Glomerular visceral epithelial cell (primary cell): Measurements from ENCODE around the gene MAPK8IP1.

Experiments
- DNase-seq: peaks from one replicate; pipeline ENCODE4 v3.0.0-alpha.2; 2016; ENCODE audit errors: extremely low spot score

The MAPK8IP1 gene

GRCh38 chr11:45926536-45927331, 41.3 kb downstream of the MAPK8IP1 start:
- DNase-seq, result no peak

- DNase-seq, result no peak
These were observed 41.9 kb downstream of the MAPK8IP1 start for GRCh38 chr11:45927332-45927683.

GRCh38 chr11:45927684-45928413, 42.4 kb downstream of the MAPK8IP1 start:
- no peak for DNase-seq

DNA sequence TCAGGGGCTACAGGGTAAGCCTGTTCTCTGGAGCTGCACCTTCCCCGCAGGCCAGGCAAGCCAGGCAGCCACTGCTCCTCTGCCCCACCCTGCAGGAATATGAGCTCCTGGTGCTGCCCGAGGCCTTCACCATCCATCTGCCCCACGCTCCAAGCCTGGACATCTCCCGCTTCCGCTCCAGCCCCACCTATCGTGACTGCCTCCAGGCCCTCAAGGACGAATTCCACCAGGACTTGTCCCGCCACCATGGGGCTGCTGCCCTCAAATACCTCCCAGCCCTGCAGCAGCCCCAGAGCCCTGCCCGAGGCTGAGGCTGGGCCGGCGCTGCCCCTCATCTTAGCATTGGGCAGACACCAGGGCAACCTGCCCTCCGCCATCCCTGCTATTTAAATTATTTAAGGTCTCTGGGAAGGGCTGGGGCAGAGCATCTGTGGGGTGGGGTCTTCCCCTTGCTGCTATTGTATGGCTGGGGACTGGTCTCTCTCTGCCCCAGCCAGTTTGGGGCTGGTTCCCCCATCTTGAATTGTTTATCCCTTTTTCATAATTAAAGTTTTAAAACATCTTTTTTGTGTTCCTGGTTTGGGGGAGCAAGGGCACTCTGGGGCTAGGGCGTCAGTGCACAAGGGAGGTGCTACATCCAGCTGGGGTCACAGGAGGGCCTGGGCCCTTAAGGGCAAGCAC, 43.2 kb downstream of the MAPK8IP1 start:
- DNase-seq, result no peak

DNA sequence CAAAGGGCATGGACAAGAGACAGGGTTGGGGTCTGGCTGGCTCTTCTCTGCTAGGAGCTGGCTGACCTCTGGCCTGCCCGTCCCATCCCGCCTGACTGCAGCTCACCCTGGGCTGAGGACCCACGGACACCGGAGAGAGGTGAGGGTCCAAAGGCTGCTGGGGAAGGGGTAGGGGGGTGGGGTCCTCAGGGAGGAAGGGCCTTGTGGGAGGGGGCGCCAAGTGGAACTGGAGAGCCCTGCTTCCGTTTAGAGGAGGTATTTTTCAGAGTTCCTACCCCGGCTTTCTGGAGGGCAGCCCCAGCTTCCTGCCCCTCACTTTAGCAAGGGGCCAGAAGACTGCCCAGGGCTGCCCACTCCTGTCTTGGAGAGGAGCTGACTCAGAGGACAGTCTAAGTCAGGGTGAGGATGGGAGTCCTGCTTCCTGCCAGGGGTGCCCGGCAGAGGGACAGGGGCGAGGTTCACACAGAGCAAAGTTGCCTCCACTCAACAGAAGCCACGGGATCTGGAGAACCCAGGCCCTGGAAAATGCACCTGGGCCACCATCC, 44.1 kb downstream of the MAPK8IP1 start:
- no peak for DNase-seq

DNA sequence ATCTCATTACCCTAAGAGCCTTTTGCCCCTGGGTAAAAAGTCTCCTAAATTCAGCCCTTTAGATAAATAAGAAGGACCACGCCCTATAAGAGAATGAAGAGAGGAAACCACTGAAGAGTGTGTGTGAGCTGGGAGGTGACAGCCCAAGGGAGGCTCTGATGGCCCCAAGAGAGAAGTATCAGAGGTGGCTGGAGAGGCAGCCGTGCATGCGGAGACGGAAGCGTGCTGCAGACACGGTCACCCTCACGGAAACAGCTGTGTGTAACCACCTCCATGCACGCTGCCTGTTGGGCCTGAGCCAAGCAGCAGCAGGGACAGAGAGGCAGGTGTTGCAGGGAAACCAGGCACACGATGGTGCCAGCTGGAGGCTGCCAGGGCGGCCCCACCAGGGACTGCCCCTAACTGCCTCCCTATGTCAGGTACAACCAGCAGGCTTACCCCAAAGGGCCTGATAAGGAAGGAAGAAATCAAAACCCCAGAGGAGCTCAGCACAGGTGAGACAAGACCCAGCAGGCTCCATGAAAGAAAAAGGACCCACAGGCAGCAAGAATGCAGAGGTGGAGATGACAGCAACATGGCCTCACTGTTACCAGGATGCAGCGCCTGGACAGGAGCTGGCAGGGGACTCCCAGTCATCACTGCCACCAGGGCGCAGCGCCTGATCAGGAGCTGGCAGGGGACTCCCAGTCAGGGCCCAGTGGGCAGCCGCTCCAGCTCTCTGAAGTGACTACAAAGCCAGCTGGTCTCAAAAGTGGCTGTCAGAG, 44.8 kb downstream of the MAPK8IP1 start:
- DNase-seq, result no peak

DNA sequence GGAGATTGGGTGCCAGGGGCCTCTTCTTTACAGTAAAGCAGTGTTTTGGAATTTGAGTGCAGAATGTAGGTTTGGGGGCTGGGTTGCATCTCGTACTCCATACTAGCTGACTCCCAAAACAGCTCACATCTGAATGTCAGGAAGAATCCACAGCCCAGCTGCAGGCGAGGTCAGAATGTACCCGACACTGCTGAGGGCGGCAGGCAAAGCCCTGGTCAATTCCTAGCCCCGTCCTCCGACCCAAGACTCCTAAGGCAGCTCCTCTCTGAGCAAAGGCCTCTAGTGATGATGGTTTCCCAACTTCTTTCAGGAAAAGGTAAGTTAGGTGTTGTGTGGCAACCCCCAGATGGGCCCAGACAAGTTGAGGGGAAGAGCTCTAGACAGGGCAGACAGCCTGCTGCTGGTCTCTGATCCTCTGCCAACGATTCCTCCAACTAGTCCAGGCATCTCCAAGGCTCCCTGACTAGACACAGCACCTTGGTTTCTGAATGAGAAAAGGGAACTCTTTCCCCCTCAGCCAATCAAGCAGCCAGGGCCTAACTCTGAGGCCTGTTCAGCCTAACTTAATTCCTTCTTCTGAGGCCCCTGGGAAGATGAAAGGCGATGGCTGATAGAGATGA, 45.6 kb downstream of the MAPK8IP1 start:
- no peak for DNase-seq

GRCh38 chr11:45931739-45932138, 46.3 kb downstream of the MAPK8IP1 start:
- no peak for DNase-seq

DNA sequence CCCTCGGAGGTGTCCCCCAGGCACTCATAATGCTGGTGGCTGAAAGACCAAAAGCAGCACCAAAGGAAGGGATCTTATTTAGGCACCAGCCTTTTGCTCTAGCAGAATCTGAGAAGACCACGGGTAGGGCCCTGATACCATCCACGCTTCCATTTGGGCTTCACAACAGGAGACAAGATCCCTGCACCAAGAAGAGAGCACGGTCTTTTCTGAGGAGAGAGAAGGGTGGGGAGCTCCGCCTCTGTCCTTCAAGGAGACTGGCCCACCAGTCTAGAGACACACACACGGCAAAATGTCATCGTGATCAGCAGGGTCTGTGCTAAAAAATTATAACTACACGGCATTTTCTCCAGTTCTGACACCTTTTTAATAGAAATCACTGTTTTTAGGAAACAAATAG, 46.8 kb downstream of the MAPK8IP1 start:
- DNase-seq, result no peak

DNA sequence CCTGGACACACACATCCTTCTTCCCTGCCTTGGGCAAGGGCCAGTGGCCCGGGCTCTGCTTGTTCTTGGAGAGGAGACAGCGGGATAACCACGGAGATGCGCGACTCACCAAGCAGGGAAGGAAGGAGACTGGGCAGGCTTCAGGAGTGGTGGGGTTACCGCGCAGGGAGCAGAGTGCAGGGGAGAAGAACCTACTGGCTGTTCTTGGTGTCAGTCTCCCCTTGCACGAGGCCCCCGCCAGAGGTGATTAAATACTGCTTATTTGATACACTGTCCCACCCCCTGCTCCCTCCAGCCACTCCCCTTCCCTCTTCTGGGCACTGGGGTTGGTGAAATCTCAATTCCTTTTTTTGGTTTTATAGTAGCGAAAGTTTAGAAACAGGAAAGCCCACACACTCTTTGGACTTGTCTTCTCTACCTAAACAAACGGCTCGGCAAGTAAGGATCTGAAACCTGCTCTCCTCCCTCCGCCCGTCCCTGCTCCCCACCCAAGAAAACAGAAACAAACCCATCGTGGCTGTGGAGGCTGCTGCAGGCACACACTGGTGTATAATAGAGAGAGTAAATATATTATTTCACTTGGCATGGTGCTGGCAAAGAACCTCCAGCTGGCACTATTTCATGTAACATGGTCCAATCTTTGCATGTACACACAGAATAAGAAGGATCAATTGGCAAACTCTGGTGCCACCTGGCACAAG, 47.8 kb downstream of the MAPK8IP1 start:
- DNase-seq, result peak; percentile 40

- DNase-seq, result no peak
These were observed 48.6 kb downstream of the MAPK8IP1 start for GRCh38 chr11:45933846-45934579.

DNA sequence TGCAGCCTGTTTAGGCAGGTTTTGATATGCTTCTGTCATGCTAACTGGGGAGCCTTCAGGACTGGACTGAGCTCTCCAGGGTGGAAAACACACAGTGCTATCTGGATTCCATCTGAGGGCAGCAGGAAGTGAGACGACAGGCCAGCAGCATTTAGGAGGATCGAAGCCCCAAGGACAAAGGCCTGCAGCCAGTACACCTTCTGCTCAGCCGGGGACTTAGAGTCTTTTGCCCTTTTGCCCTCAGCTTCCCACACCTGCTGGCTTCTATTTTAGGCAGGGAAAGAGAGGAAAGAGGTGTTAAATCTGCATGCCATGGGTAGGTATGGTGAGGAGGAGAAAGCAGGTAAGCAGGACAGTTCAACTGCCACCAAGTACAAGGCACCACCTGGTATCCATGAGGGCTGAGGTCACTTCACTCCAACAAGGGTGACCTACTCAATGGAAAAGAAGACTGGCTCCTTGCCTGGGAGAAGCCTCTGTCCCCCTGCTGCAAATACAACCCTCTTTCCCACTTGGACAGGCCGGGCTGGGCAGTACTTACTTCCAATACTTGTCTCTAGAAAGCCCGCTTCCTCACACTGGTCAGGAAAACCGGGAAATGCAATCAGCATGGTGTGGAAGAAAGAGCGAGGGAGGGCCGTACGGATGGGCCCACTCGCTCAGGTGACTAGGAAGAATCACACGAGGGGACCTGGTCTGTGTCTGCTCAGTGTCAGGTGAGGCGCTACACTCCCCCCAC, 49.3 kb downstream of the MAPK8IP1 start:
- DNase-seq, result no peak

GRCh38 chr11:45935349-45936064, 50.1 kb downstream of the MAPK8IP1 start:
- no peak for DNase-seq

DNA sequence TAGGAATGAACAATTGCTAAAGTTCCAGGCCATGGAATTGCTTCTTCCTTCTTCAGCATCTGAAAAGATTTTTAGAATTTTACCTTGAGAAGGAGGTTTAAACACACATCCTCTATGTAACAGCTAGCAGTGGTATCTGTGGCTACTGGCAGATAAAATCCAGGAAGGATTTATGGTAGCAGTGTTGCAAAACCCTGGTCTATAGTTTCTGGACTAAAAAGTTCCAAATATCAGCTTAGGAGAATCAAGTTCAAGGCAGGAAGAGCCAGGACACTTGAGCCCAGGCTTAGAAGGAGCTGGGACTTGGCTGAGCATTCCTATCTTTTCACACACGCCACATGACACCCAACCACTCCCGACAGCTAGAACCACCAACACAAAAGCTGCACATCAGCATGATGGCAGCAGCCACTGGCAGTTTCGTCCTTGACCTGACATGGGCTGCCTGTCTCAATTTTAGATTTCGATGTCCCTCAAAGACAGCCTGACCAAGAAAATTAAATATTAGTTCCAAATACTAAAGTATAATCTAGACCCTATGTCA, 51.1 kb downstream of the MAPK8IP1 start:
- no peak for DNase-seq

- DNase-seq, result no peak
These were observed 52.5 kb downstream of the MAPK8IP1 start for GRCh38 chr11:45937916-45938315.

GRCh38 chr11:45939836-45940235, 54.4 kb downstream of the MAPK8IP1 start:
- DNase-seq, result no peak

DNA sequence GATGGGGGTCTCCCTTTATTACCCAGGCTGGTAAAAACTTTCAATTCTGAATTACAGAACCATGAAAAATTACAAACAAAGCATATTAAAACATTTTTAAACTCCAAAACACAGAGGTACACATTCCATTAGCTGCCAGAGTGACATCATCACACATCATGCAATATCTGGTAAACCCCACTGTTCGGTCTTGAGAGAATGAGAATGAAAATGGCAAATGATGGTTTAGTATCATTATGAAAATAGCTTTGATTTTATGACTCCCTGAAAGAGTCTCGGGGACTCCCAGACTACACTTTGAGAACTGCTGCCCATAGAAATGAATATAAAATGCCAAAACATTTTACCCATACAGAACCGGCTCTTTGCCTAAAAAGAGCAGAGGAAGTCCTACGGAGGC, 55.8 kb downstream of the MAPK8IP1 start:
- no peak for DNase-seq

GRCh38 chr11:45942381-45942780, 56.9 kb downstream of the MAPK8IP1 start:
- peak; percentile 21 for DNase-seq
